HepG2 (cell line): ENCODE results near the gene UBTF. TPM values are rescaled to one million over a fixed set of nuclear protein-coding genes. Genes with fewer than 3 reads are reported as not detected.

Experiments
- BRCA1 ChIP-seq: sonication (generic); formaldehyde crosslinking; IDR thresholded peaks from 2 replicates; pipeline ENCODE4 v1.4.0; 2020; ENCODE audit warnings: missing genetic modification reagents
- HOXA7 ChIP-seq: sonication (generic); formaldehyde crosslinking; IDR thresholded peaks from 2 replicates; pipeline ENCODE4 v1.8.1; 2022; ENCODE audit warnings: mild to moderate bottlenecking, missing genetic modification reagents, moderate library complexity
- MAF1 ChIP-seq: sonication (generic); formaldehyde crosslinking; IDR thresholded peaks from 2 replicates; pipeline ENCODE4 v1.5.0; 2020; ENCODE audit warnings: missing genetic modification reagents, borderline replicate concordance
- PITX1 ChIP-seq: sonication (generic); formaldehyde crosslinking; IDR thresholded peaks from 2 replicates; pipeline ENCODE4 v1.5.1; 2020; ENCODE audit warnings: mild to moderate bottlenecking, missing genetic modification reagents
- RXRB ChIP-seq: IDR thresholded peaks from 2 replicates; pipeline ENCODE4 v1.6.1; 2016; ENCODE audit warnings: borderline replicate concordance, missing genetic modification reagents, missing compliant biosample characterization
- SMARCC2 ChIP-seq: fragments of 450-650 bp; IDR thresholded peaks from 2 replicates; pipeline ENCODE4 v1.6.1; 2017; ENCODE audit warnings: antibody characterized with exemption, mild to moderate bottlenecking
- SP5 ChIP-seq: IDR thresholded peaks from 2 replicates; pipeline ENCODE4 v1.6.1; 2016; ENCODE audit warnings: low read depth, borderline replicate concordance
- TCF7L2 ChIP-seq: IDR thresholded peaks from 2 replicates; pipeline ENCODE4 v1.6.1; 2011; ENCODE audit warnings: mild to moderate bottlenecking, low read depth, low read length, moderate library complexity
- TFAP4 ChIP-seq: sonication (generic); IDR thresholded peaks from 2 replicates; pipeline ENCODE4 v1.6.1; 2016; ENCODE audit warnings: low read depth, borderline replicate concordance
- ZHX2 ChIP-seq, 2 experiments: sonication (generic) in 1 of 2; formaldehyde crosslinking in 1 of 2; IDR thresholded peaks; 2 replicates each; pipeline versions ENCODE4 v1.6.1 to v1.9.0; 2014 to 2022; ENCODE audit warnings: antibody characterized with exemption in 1 of 2, borderline replicate concordance in 1 of 2, inconsistent platforms in 1 of 2, low read depth in 1 of 2, missing genetic modification reagents in 1 of 2
- ZMYM3 ChIP-seq: sonication (generic); formaldehyde crosslinking; IDR thresholded peaks from 2 replicates; pipeline ENCODE4 v1.5.1; 2020; ENCODE audit warnings: mild to moderate bottlenecking, missing genetic modification reagents
- ZNF235 ChIP-seq: sonication (generic); formaldehyde crosslinking; IDR thresholded peaks from 2 replicates; pipeline ENCODE4 v1.8.1; 2023; ENCODE audit warnings: mild to moderate bottlenecking, missing genetic modification reagents, borderline replicate concordance
- ZNF430 ChIP-seq: sonication (generic); formaldehyde crosslinking; IDR thresholded peaks from 2 replicates; pipeline ENCODE4 v1.9.0; 2021; ENCODE audit warnings: mild to moderate bottlenecking, missing genetic modification reagents
- ZNF563 ChIP-seq: sonication (generic); formaldehyde crosslinking; IDR thresholded peaks from 2 replicates; pipeline ENCODE4 v1.8.0; 2022; ENCODE audit warnings: mild to moderate bottlenecking, moderate library complexity, missing genetic modification reagents
- ZNF580 ChIP-seq: IDR thresholded peaks from 2 replicates; pipeline ENCODE4 v1.6.1; 2016; ENCODE audit warnings: low read depth, borderline replicate concordance
- ZNF687 ChIP-seq: sonication (generic); formaldehyde crosslinking; IDR thresholded peaks from 2 replicates; pipeline ENCODE4 v1.5.1; 2020; ENCODE audit warnings: mild to moderate bottlenecking, missing genetic modification reagents, moderate library complexity
- ZNF768 ChIP-seq: sonication (generic); formaldehyde crosslinking; IDR thresholded peaks from 2 replicates; pipeline ENCODE4 v1.4.0; 2020; ENCODE audit warnings: missing genetic modification reagents
- polyA plus RNA-seq, 8 experiments: library from polyadenylated mRNA; depleted of rRNA in 3 of 8; stranded (reverse) in 7 of 8; unstranded in 1 of 8; fragments of >200 nt; fragmentation: Illumina TruSeq in 4 of 8; extraction: Trizol in 4 of 8; gene quantifications; 2 replicates each; pipeline versions ENCODE4 v1.2.1 to v1.2.3, GENCODE V29; 2011 to 2016; ENCODE audit warnings: low read depth in 4 of 8, missing spikeins in 1 of 8, mixed read lengths in 1 of 8; ENCODE audit not compliant: insufficient read depth in 1 of 8
- total RNA-seq, 5 experiments: library from RNA; depleted of rRNA; stranded (reverse); fragments of >200 nt; fragmentation: Illumina TruSeq; extraction: Trizol; gene quantifications; 2 replicates each; pipeline ENCODE4 v1.2.3, GENCODE V29; 2016; ENCODE audit warnings: low read depth in 1 of 5

The UBTF gene
- total and polyA plus RNA-seq, 2 of the 13 experiments (the other 11 are each of a cell fraction or from before 2014, with no cell fraction given) = 15.2 to 60.9 TPM

- TF ChIP-seq ZNF563 = 0 out of 2 replicates have a peak, but pooled peaks have one; percentile 22
- TF ChIP-seq ZNF580 (CRISPR knock-in tag) = no peak
- no peak for TF ChIP-seq HOXA7 (CRISPR knock-in tag)
- TF ChIP-seq ZNF687 (CRISPR knock-in tag) = peak; percentile 37
- no peak for TF ChIP-seq PITX1 (CRISPR knock-in tag)
- no peak for TF ChIP-seq TCF7L2
- peak; percentile 83 for TF ChIP-seq ZNF768 (CRISPR knock-in tag)
- TF ChIP-seq BRCA1 (CRISPR knock-in tag) = no peak
- TF ChIP-seq SMARCC2 = no peak
- no peak for TF ChIP-seq MAF1 (CRISPR knock-in tag)
- TF ChIP-seq RXRB (CRISPR knock-in tag) = peak; percentile 77
- no peak for TF ChIP-seq SP5 (CRISPR knock-in tag)
- TF ChIP-seq ZNF235 = no peak
- TF ChIP-seq TFAP4 = no peak
- no peak for TF ChIP-seq ZHX2 (IDR thresholded peaks at IDR 0.05; ENCODE audit: low read depth)
- no peak for TF ChIP-seq ZHX2 (CRISPR knock-in tag; IDR thresholded peaks at IDR 0.05; ENCODE audit: borderline replicate concordance)
- TF ChIP-seq ZMYM3 (CRISPR knock-in tag) = peak; percentile 25; the same call in 1 of the 2 replicates
- peak; percentile 91 for TF ChIP-seq ZNF430 (CRISPR knock-in tag)
Observed at GRCh38 chr17:44247440-44247841, 28.0 kb upstream of the UBTF start (continued).
